Body of pancreas (tissue), 4 donors: ENCODE data around the gene MED14. TPM values are rescaled to one million over a fixed set of nuclear protein-coding genes. Genes with fewer than 3 reads are reported as not detected.

Experiments used
- ATAC-seq: fragments of 150-250 bp; one replicate; pipeline ENCODE4 v1.9.1; 2016
- DNase-seq, 4 donors: peaks; one replicate each; pipeline ENCODE4 v3.0.0-alpha.2; 2019
- H3K27ac ChIP-seq, 4 donors: fragments of 200-600 bp; sonication (generic); 1 replicate in 3 of 4; 2 replicates in 1 of 4; pipeline versions ENCODE4 v1.5.1 to v1.6.1; 2016 to 2019; ENCODE audit warnings: mild to moderate bottlenecking in 1 of 4, mixed read lengths in 1 of 4, moderate library complexity in 1 of 4
- H3K27me3 ChIP-seq, 2 donors: fragments of 200-600 bp; sonication (generic); one replicate each; pipeline ENCODE4 v1.6.0; 2016; ENCODE audit warnings: mild to moderate bottlenecking in 1 of 2
- H3K36me3 ChIP-seq, 2 donors: fragments of 200-600 bp; sonication (generic); replicated peaks in 1 of 2; 2 replicates each; pipeline ENCODE4 v1.5.1; 2016; ENCODE audit warnings: low read depth in 2 of 2; ENCODE audit not compliant: insufficient read depth in 1 of 2
- H3K4me1 ChIP-seq: fragments of 200-600 bp; sonication (generic); one replicate; pipeline ENCODE4 v1.6.0; 2016
- H3K4me3 ChIP-seq, 2 donors: fragments of 200-600 bp; sonication (generic); 1 replicate in 1 of 2; 2 replicates in 1 of 2; pipeline ENCODE4 v1.5.1; 2016 to 2019
- H3K9me3 ChIP-seq, 3 donors: fragments of 200-600 bp; sonication (generic); 1 replicate in 2 of 3; 2 replicates in 1 of 3; pipeline ENCODE4 v1.5.1; 2016
- CTCF ChIP-seq, 7 experiments: fragments of 450-650 bp in 4 of 7; fragments of 200-600 bp in 3 of 7; sonication (generic) in 3 of 7; IDR thresholded peaks; one replicate each; pipeline ENCODE4 v1.5.1; 2016 to 2019; ENCODE audit warnings: antibody characterized with exemption in 7 of 7
- POLR2A ChIP-seq, 3 donors: fragments of 450-650 bp; IDR thresholded peaks; one replicate each; pipeline ENCODE4 v1.6.1; 2016; ENCODE audit warnings: antibody characterized with exemption in 3 of 3, mild to moderate bottlenecking in 2 of 3
- WGBS, 2 donors: methylation state at CpG; one replicate each; pipeline ENCODE4 v1.1.5; 2017; 5-methylcytosine and 5-hydroxymethylcytosine counted together
- intact Hi-C: fragments of 100-400 bp; cut with DNase I; formaldehyde crosslinking; loops from one replicate; pipeline ENCODE4 v1.15.1; 2023
- total RNA-seq, 2 donors: library from RNA; depleted of rRNA; stranded (reverse); fragments of >200 nt; gene quantifications; one replicate each; pipeline ENCODE4 v1.1.0, GENCODE V29; 2016

MED14 gene
- total RNA-seq, 2 donors from 2014 or later: 21.4 to 27.0 TPM

GRCh38 chrX:40688929-40689328 is 46.4 kb downstream of the MED14 start:
- no peak for ATAC-seq
- TF ChIP-seq POLR2A (IDR thresholded peaks at IDR 0.05): no peak
- TF ChIP-seq CTCF (IDR thresholded peaks at IDR 0.05): no peak
- Histone ChIP-seq H3K36me3 (no peaks in the 10 kb centered on the region), H3K9me3 (no peaks in the 10 kb centered on the region), H3K27me3 (no peaks in the 10 kb centered on the region), H3K4me1 (no peaks in the 10 kb centered on the region), H3K4me3 (no peak overlapping the region), H3K27ac (no peak overlapping the region)
- no peak for DNase-seq
- intact Hi-C loops: no loop called here

GRCh38 chrX:40687169-40687568 is 48.2 kb downstream of the MED14 start:
- Histone ChIP-seq H3K27me3 (no peaks in the 10 kb centered on the region), H3K27ac (no peak overlapping the region), H3K4me3 (no peak overlapping the region), H3K36me3 (no peaks in the 10 kb centered on the region), H3K4me1 (no peaks in the 10 kb centered on the region), H3K9me3 (no peaks in the 10 kb centered on the region)
- DNase-seq (no peak), ATAC-seq (no peak)
- TF ChIP-seq CTCF (IDR thresholded peaks at IDR 0.05) (no peak), POLR2A (IDR thresholded peaks at IDR 0.05) (no peak)
- intact Hi-C loops: no loop called here
- 91 to 95% methylated on average over 3 of the region's 3 CpGs for whole genome bisulfite sequencing, 2 donors

GRCh38 chrX:40685362-40685918 is 49.9 kb downstream of the MED14 start:
- TF ChIP-seq POLR2A (IDR thresholded peaks at IDR 0.05) (no peak), CTCF (IDR thresholded peaks at IDR 0.05) (no peak)
- H3K27ac ChIP-seq: no peak overlapping the region
- no peaks in the 10 kb centered on the region for H3K4me1 ChIP-seq
- intact Hi-C loops: no loop called here
- H3K4me3 ChIP-seq: no peak overlapping the region
- no peaks in the 10 kb centered on the region for H3K9me3 ChIP-seq
- H3K27me3 ChIP-seq: no peaks in the 10 kb centered on the region
- 57 to 62% methylated on average over 4 of the region's 4 CpGs for WGBS, 2 donors
- DNase-seq (no peak), ATAC-seq (no peak)
- no peaks in the 10 kb centered on the region for H3K36me3 ChIP-seq

- intact Hi-C loops: no loop called here
- Histone ChIP-seq H3K27ac (no peak overlapping the region), H3K4me3 (no peak overlapping the region), H3K9me3 (no peaks in the 10 kb centered on the region), H3K36me3 (peaks cover 0 to 3% of the 10 kb centered on the region in 2 donors), H3K4me1 (no peaks in the 10 kb centered on the region), H3K27me3 (no peaks in the 10 kb centered on the region)
- no peak for DNase-seq
- no peak for TF ChIP-seq CTCF (IDR thresholded peaks at IDR 0.05)
- no peak for TF ChIP-seq POLR2A (IDR thresholded peaks at IDR 0.05)
- 88 to 100% methylated on average over 1 of the region's 1 CpG for WGBS, 2 donors
- ATAC-seq: no peak
Measured at GRCh38 chrX:40684092-40684491, 51.2 kb downstream of the MED14 start.

GRCh38 chrX:40683245-40683644 is 52.1 kb downstream of the MED14 start:
- ATAC-seq (no peak), DNase-seq (no peak)
- TF ChIP-seq POLR2A (IDR thresholded peaks at IDR 0.05) (no peak), CTCF (IDR thresholded peaks at IDR 0.05) (no peak)
- no peaks in the 10 kb centered on the region for H3K9me3 ChIP-seq
- H3K27ac ChIP-seq: no peak overlapping the region
- peaks cover 0 to 3% of the 10 kb centered on the region in 2 donors for H3K36me3 ChIP-seq
- H3K4me3 ChIP-seq: no peak overlapping the region
- H3K27me3 ChIP-seq: no peaks in the 10 kb centered on the region
- 97 to 98% methylated on average over 3 of the region's 3 CpGs for WGBS, 2 donors
- intact Hi-C loops: no loop called here
- H3K4me1 ChIP-seq: no peaks in the 10 kb centered on the region
